DOHH2 (cell line): ENCODE results near the gene MAP2.

Experiments used
- CTCF ChIP-seq: fragments of 200-600 bp; sonication (generic); IDR thresholded peaks from one replicate; pipeline ENCODE4 v1.5.1; 2014; ENCODE audit warnings: antibody characterized with exemption, mild to moderate bottlenecking, low read depth, low read length; ENCODE audit not compliant: poor library complexity, severe bottlenecking
- EZH2phosphoT487 ChIP-seq: fragments of 200-600 bp; sonication (generic); IDR thresholded peaks from 2 replicates; pipeline ENCODE4 v1.6.1; 2017; ENCODE audit warnings: borderline replicate concordance, mild to moderate bottlenecking, antibody characterized with exemption, low read length, moderate library complexity, mixed read lengths

- TF ChIP-seq CTCF (no peak), EZH2phosphoT487 (no peak)
These were observed 1.1 kb downstream of the MAP2 start for GRCh38 chr2:209424781-209425470.
